Testis (tissue), 2 donors: ENCODE results near the gene ITPKA.

ENCODE experiments used
- CTCF ChIP-seq, 3 experiments: fragments of 450-650 bp in 2 of 3; fragments of 200-600 bp in 1 of 3; sonication (generic) in 1 of 3; IDR thresholded peaks; one replicate each; pipeline ENCODE4 v1.5.1; 2016 to 2019; ENCODE audit warnings: antibody characterized with exemption in 3 of 3, mild to moderate bottlenecking in 2 of 3, moderate library complexity in 1 of 3
- POLR2A ChIP-seq: fragments of 450-650 bp; IDR thresholded peaks from one replicate; pipeline ENCODE4 v1.6.1; 2017; ENCODE audit warnings: antibody characterized with exemption, mild to moderate bottlenecking, moderate library complexity

- TF ChIP-seq CTCF (IDR thresholded peaks at IDR 0.05) (no peak), POLR2A (no peak)
Measured at GRCh38 chr15:41512512-41512939, 18.9 kb downstream of the ITPKA start.
